ENCODE measurements around the gene CD28.
"Not testable (repeated sequence)": the region's sequence is repeated elsewhere in the genome, so short reads cannot be mapped to it uniquely, and the experiment has no call there.

CD28 gene

DNA sequence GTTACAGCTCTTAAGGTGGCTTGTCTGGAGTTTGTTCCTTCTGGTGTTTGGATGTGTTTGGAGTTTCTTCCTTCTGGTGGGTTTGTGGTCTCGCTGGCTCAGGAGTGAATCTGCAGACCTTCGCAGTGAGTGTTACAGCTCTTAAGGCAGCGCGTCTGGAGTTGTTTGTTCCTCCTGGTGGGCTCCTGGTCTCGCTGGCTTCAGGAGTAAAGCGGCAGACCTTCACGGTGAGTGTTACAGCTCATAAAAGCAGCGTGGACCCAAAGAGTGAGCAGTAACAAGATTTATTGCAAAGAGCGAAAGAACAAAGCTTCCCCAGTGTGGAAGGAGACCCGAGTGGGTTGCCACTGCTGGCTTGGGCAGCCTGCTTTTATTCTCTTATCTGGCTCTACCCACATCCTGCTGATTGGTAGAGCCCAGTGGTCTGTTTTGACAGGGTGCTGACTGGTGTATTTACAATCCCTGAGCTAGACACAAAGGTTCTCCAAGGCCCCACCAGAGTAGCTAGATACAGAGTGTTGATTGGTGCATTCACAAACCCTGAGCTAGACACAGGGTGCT is 78.4 kb downstream of the CD28 start:
- DNase-seq (ENCODE audit: low read depth): not testable (repeated sequence)

DNA sequence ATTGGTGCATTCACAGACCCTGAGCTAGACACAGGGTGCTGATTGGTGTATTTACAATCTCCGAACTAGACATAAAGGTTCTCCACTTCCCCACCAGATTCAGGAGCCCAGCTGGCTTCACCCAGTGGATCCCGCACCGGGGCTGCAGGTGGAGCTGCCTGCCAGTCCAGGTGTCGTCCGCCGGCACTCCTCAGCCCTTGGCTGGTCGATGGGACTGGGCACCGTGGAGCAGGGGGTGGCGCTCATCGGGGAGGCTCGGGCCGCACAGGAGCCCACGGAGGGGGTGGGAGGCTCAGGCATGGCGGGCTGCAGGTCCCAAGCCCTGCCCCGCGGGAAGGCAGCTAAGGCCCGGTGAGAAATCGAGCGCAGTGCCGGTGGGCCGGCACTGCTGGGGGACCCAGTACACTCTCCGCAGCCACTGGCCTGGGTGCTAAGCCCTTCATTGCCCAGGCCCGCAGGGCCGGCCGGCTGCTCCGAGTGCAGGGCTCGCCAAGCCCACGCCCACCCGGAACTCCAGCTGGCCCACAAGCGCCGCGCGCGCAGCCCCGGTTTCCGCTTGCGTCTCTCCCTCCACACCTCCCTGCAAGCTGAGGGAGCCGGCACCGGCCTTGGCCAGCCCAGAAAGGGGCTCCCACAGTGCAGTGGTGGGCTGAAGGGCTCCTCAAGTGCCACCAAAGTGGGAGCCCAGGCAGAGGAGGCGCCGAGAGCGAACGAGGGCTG is 79.1 kb downstream of the CD28 start:
- DNase-seq (ENCODE audit: low read depth): not testable (repeated sequence)

DNA sequence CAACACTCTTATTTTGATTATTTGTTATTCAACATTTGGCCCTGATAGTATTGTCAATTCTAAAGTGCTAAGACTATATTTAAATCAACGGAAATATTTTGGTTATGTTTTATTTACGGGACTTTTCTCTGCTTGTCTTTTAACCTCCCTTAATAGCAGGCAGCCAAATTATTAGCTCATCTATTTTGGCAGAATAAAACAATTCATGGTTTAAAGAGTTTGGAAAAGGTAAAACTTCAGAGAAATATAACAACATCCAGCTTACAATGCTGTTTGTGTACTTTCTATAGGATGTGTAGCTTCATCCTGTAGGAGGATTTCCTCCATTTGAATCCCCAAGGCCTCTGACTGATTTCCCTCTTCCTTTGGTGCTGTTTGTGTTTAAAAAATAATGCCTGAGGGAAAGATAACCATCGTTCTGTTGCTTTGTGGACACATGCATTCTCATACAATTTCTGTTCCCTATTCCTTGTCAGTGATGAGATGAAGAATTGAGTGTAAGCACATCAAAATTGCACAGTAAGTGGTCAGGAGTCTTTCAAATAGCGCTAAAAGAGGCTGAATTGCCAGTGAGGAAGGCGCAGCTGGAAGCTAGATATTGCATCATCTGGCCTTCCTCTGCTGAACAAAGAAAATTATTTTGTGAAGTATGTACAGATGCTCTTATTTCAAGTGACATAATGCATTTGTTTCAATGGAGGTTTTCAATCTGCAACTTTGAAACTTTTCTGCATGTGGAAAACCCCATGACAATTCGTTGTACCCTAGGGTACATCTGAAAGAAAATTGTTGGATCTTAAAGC is 80.3 kb downstream of the CD28 start:
- DNase-seq (ENCODE audit: low read depth): no peak

DNA sequence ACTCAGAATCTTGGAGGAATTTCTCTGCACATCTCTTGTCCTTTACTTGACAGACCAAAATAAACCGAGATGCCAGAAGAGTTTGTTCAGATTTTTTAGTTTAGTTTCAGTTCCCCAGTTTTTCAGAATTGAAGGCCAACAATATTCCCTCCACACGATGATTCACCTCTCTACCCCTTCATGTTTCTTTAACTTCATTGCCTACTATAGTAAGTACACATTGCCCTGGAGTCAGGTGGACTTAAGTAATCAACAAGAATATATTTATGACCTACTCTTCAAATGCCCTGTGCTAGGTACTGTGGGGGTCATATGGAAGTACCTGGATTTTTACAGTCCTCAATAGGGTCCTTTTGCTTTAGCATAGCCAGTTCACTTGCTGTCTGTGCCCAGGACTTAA is 81.5 kb downstream of the CD28 start:
- DNase-seq (ENCODE audit: low read depth): no peak

Measured in activated T-helper 1 cell treated with Interleukin-2 at 50 U/mL for 16 hours (primary cell).